Activated T-helper 17 cell treated with anti-CD3 and anti-CD28 coated beads, Interleukin-2, amount 50 U/mL, for 72 hours (primary cell): ENCODE results near the gene ETDA. TPM values are rescaled to one million over a fixed set of nuclear protein-coding genes. Genes with fewer than 3 reads are reported as not detected.

Source experiments
- ATAC-seq: fragments of 150-1000 bp; cut with Tn5 transposase; replicated peaks from 2 replicates; pipeline ENCODE4 v1.10.0; 2021; ENCODE audit warnings: mild to moderate bottlenecking, moderate library complexity
- H3K27ac Mint-ChIP-seq: one replicate; pipeline ENCODE4 v1.8.0; 2022; ENCODE audit warnings: mixed read lengths
- H3K27me3 Mint-ChIP-seq: one replicate; pipeline ENCODE4 v1.8.0; 2022; ENCODE audit warnings: mixed read lengths
- H3K36me3 Mint-ChIP-seq: one replicate; pipeline ENCODE4 v1.8.0; 2022; ENCODE audit warnings: low read depth, mild to moderate bottlenecking, mixed read lengths
- H3K4me1 Mint-ChIP-seq: one replicate; pipeline ENCODE4 v1.8.0; 2022; ENCODE audit warnings: mixed read lengths
- H3K4me3 Mint-ChIP-seq: one replicate; pipeline ENCODE4 v1.8.0; 2022; ENCODE audit warnings: mild to moderate bottlenecking, mixed read lengths
- H3K9me3 Mint-ChIP-seq: one replicate; pipeline ENCODE4 v1.8.0; 2022; ENCODE audit warnings: mixed read lengths
- total RNA-seq, 2 donors: library from RNA; stranded (reverse); gene quantifications; one replicate each; pipeline ENCODE4 v1.2.3, GENCODE V29; 2022

ETDA gene
- total RNA-seq, 2 donors from 2014 or later, result not detected

DNA sequence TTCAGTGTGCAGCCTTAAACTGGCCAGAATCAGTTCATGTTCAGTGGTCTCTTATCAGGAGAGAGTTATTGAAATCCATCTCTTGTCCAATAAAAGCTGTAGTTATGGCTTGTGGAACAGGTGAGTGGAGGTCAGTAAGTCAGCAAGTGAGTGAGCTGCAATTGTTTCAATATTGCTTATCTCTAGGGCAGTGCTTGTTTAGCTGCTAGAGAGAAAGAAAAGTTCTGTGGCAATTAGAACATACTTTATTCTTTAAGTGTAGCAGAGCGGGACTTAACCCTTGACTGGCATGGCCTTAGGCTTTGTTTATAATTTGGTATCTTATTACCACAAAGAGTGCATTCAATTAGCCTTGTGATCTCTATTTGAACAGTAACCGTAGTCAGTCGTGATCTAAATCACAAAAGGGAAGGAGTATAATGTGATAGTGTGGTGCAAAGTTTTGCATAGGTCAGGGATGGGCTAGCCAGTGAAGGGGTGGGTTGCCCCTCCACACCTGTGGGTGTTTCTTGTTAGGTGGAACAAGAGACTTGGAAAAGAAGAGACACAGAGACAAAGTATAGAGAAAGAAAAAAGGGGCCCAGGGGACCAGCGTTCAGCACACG is 50.5 kb downstream of the ETDA start:
- no peak overlapping the region for H3K4me3 Mint-ChIP-seq
- no peak overlapping the region for H3K27ac Mint-ChIP-seq
- no peaks in the 10 kb centered on the region for H3K9me3 Mint-ChIP-seq
- ATAC-seq, result no peak
- no peaks in the 10 kb centered on the region for H3K36me3 Mint-ChIP-seq
- H3K27me3 Mint-ChIP-seq, result no peaks in the 10 kb centered on the region
- no peaks in the 10 kb centered on the region for H3K4me1 Mint-ChIP-seq

Other genes starting within 250 kb of the ETDA start
- gene RTL8B, start 229.5 kb upstream of the ETDA start, total RNA-seq, result 1 to 10 TPM in 1 of 2 donors, under 1 TPM in 1; 0.39 to 2.1 TPM
- 10 to 100 TPM; 33.2 to 52.8 TPM for gene RTL8C, start 219.7 kb upstream of the ETDA start, total RNA-seq
- 10 to 100 TPM; 11.2 to 19.0 TPM for gene RTL8A, start 199.9 kb upstream of the ETDA start, total RNA-seq
- gene SMIM10L2B, start 153.3 kb upstream of the ETDA start, total RNA-seq, result under 1 TPM in 1 of 2 donors, not detected in 1; 0.13 TPM
- gene ETDB, start 131.5 kb upstream of the ETDA start, total RNA-seq, result not detected
- not detected for gene CT55, start 80.7 kb upstream of the ETDA start, total RNA-seq
- gene ETDC, start 57.4 kb downstream of the ETDA start, total RNA-seq, result not detected
- 1 to 10 TPM; 6.4 to 8.2 TPM for gene ZNF75D, start 92.0 kb downstream of the ETDA start, total RNA-seq
- gene ZNF449, start 92.7 kb downstream of the ETDA start, total RNA-seq, result 1 to 10 TPM; 1.6 to 2.2 TPM
- gene SMIM10L2A, start 169.9 kb downstream of the ETDA start, total RNA-seq, result under 1 TPM; 0.06 to 0.82 TPM